ENCODE data around the gene IP6K3. TPM values are rescaled to one million over a fixed set of nuclear protein-coding genes. Genes with fewer than 3 reads are reported as not detected.

IP6K3 gene
- polyA plus RNA-seq, 1 of the 3 experiments (the other 2 are of a cell fraction): 0.21 TPM

DNA sequence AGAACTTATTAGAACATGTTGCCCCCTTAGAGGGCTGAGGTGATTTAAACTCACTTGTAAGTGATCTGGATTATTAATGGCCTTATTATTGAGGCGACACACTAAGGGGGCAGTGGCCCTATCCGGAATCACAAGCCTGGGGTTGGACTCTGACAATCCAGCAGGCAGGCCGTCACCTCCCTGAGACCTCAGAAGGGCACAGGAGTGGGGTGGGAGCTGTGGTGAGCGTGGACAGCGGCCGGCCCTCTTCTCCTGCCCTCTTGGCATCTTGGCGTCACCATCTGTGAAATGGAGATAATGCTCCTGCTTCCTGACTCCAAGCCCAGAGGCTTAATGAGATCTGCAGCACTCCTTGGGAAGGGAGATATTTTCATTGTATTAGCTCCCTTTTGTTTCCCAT is 19.6 kb downstream of the IP6K3 start:
- 77% methylated on average over 6 of the region's 7 CpGs for WGBS (ENCODE audit: low lambda C conversion rate)
- Histone ChIP-seq H3K9me2 (no peaks in the 10 kb centered on the region), H3K9ac (no peak overlapping the region), H3K4me2 (no peak overlapping the region), H2AFZ (ENCODE audit: low read depth) (no peak overlapping the region), H3K79me2 (ENCODE audit: insufficient read depth) (no peaks in the 10 kb centered on the region), H3K9me3 (no peaks in the 10 kb centered on the region), H3K36me3 (replicated peaks in 1 of 2; ENCODE audit: control insufficient read depth in 1 of 2, insufficient read depth in 2 of 2, low read length in 1 of 2) (no peaks in the 10 kb centered on the region), H3K4me1 (ENCODE audit: control insufficient read depth in 1 of 2, insufficient read depth in 2 of 2, low read depth in 1 of 2, low read length in 1 of 2) (no peaks in the 10 kb centered on the region; a peak in 1 of 4 replicates), H3K27ac (ENCODE audit: low read depth in 2 of 2, low read length in 1 of 2) (no peak overlapping the region), H3F3A (replicated peaks; ENCODE audit: insufficient read depth) (no peaks in the 10 kb centered on the region), H3K4me3 (ENCODE audit: low read depth in 2 of 2, low read length in 1 of 2) (no peak overlapping the region), H3K27me3 (ENCODE audit: insufficient read depth) (peaks cover 53% of the 10 kb centered on the region), H4K20me1 (ENCODE audit: insufficient read depth) (no peaks in the 10 kb centered on the region)
- POLR2A ChIA-PET: no interaction called here
- CTCF ChIA-PET: interaction anchor here (1.4 to 8.2 kb wide), 3 partner anchors 13 to 17 kb away, joined by 3 to 59 read pairs (median 8); partner anchors contain the start of gene UQCC2
- TF ChIP-seq, protein P1, sequence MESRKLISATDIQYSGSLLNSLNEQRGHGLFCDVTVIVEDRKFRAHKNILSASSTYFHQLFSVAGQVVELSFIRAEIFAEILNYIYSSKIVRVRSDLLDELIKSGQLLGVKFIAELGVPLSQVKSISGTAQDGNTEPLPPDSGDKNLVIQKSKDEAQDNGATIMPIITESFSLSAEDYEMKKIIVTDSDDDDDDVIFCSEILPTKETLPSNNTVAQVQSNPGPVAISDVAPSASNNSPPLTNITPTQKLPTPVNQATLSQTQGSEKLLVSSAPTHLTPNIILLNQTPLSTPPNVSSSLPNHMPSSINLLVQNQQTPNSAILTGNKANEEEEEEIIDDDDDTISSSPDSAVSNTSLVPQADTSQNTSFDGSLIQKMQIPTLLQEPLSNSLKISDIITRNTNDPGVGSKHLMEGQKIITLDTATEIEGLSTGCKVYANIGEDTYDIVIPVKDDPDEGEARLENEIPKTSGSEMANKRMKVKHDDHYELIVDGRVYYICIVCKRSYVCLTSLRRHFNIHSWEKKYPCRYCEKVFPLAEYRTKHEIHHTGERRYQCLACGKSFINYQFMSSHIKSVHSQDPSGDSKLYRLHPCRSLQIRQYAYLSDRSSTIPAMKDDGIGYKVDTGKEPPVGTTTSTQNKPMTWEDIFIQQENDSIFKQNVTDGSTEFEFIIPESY (IDR thresholded peaks at IDR 0.05; ENCODE audit: borderline replicate concordance, low read depth): no peak
- TF ChIP-seq SIN3A (IDR thresholded peaks at IDR 0.05; ENCODE audit: borderline replicate concordance, low read depth, low read length): no peak
- TF ChIP-seq, protein P2, sequence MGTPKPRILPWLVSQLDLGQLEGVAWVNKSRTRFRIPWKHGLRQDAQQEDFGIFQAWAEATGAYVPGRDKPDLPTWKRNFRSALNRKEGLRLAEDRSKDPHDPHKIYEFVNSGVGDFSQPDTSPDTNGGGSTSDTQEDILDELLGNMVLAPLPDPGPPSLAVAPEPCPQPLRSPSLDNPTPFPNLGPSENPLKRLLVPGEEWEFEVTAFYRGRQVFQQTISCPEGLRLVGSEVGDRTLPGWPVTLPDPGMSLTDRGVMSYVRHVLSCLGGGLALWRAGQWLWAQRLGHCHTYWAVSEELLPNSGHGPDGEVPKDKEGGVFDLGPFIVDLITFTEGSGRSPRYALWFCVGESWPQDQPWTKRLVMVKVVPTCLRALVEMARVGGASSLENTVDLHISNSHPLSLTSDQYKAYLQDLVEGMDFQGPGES (IDR thresholded peaks at IDR 0.05; ENCODE audit: low read depth, low read length): no peak
- TF ChIP-seq, protein P3, sequence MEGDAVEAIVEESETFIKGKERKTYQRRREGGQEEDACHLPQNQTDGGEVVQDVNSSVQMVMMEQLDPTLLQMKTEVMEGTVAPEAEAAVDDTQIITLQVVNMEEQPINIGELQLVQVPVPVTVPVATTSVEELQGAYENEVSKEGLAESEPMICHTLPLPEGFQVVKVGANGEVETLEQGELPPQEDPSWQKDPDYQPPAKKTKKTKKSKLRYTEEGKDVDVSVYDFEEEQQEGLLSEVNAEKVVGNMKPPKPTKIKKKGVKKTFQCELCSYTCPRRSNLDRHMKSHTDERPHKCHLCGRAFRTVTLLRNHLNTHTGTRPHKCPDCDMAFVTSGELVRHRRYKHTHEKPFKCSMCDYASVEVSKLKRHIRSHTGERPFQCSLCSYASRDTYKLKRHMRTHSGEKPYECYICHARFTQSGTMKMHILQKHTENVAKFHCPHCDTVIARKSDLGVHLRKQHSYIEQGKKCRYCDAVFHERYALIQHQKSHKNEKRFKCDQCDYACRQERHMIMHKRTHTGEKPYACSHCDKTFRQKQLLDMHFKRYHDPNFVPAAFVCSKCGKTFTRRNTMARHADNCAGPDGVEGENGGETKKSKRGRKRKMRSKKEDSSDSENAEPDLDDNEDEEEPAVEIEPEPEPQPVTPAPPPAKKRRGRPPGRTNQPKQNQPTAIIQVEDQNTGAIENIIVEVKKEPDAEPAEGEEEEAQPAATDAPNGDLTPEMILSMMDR (IDR thresholded peaks at IDR 0.05): no peak
- no peak for TF ChIP-seq MXI1 (IDR thresholded peaks at IDR 0.05; ENCODE audit: low read depth, low read length)
- TF ChIP-seq POLR2AphosphoS5 (IDR thresholded peaks at IDR 0.05; ENCODE audit: low read depth, low read length): no peak
- no peak for TF ChIP-seq RXRA (IDR thresholded peaks at IDR 0.05; ENCODE audit: borderline replicate concordance, low read depth)
- no peak for TF ChIP-seq GATA2 (CRISPR knock-in tag; IDR thresholded peaks at IDR 0.05)
- TF ChIP-seq, protein P4, sequence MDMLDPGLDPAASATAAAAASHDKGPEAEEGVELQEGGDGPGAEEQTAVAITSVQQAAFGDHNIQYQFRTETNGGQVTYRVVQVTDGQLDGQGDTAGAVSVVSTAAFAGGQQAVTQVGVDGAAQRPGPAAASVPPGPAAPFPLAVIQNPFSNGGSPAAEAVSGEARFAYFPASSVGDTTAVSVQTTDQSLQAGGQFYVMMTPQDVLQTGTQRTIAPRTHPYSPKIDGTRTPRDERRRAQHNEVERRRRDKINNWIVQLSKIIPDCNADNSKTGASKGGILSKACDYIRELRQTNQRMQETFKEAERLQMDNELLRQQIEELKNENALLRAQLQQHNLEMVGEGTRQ (IDR thresholded peaks at IDR 0.05; ENCODE audit: borderline replicate concordance, low read depth, low read length): no peak
- no peak for TF ChIP-seq TAF1 (IDR thresholded peaks at IDR 0.05; ENCODE audit: borderline replicate concordance, low read depth, low read length)
- TF ChIP-seq, protein P5, sequence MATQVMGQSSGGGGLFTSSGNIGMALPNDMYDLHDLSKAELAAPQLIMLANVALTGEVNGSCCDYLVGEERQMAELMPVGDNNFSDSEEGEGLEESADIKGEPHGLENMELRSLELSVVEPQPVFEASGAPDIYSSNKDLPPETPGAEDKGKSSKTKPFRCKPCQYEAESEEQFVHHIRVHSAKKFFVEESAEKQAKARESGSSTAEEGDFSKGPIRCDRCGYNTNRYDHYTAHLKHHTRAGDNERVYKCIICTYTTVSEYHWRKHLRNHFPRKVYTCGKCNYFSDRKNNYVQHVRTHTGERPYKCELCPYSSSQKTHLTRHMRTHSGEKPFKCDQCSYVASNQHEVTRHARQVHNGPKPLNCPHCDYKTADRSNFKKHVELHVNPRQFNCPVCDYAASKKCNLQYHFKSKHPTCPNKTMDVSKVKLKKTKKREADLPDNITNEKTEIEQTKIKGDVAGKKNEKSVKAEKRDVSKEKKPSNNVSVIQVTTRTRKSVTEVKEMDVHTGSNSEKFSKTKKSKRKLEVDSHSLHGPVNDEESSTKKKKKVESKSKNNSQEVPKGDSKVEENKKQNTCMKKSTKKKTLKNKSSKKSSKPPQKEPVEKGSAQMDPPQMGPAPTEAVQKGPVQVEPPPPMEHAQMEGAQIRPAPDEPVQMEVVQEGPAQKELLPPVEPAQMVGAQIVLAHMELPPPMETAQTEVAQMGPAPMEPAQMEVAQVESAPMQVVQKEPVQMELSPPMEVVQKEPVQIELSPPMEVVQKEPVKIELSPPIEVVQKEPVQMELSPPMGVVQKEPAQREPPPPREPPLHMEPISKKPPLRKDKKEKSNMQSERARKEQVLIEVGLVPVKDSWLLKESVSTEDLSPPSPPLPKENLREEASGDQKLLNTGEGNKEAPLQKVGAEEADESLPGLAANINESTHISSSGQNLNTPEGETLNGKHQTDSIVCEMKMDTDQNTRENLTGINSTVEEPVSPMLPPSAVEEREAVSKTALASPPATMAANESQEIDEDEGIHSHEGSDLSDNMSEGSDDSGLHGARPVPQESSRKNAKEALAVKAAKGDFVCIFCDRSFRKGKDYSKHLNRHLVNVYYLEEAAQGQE (IDR thresholded peaks at IDR 0.05; ENCODE audit: low read depth, low read length): no peak
- no peak for TF ChIP-seq CHD2 (IDR thresholded peaks at IDR 0.05; ENCODE audit: low read length, partially characterized antibody)
- TF ChIP-seq, protein P6, sequence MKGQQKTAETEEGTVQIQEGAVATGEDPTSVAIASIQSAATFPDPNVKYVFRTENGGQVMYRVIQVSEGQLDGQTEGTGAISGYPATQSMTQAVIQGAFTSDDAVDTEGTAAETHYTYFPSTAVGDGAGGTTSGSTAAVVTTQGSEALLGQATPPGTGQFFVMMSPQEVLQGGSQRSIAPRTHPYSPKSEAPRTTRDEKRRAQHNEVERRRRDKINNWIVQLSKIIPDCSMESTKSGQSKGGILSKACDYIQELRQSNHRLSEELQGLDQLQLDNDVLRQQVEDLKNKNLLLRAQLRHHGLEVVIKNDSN (IDR thresholded peaks at IDR 0.05; ENCODE audit: borderline replicate concordance, low read depth): no peak
- no peak for TF ChIP-seq ELF1 (IDR thresholded peaks at IDR 0.05)
- TF ChIP-seq TCF12 (IDR thresholded peaks at IDR 0.05): no peak
- DNase-seq: no peak

All from SK-N-SH (cell line).